NCI-H2081 (cell line): ENCODE results near the gene ADGRD1.

ENCODE experiments used
- DNase-seq, 2 experiments: peaks; one replicate each; lab custom pipeline; 2025; lab: John Stamatoyannopoulos, UW

The ADGRD1 gene

GRCh38 chr12:131007031-131007739, 53.5 kb downstream of the ADGRD1 start:
- DNase-seq = no peak

- DNase-seq = no peak
Measured at GRCh38 chr12:131007740-131008117, 54.0 kb downstream of the ADGRD1 start.

GRCh38 chr12:131008131-131008912, 54.6 kb downstream of the ADGRD1 start:
- DNase-seq = no peak

- DNase-seq = no peak
Measured at GRCh38 chr12:131008913-131009270, 55.2 kb downstream of the ADGRD1 start.

GRCh38 chr12:131009595-131010395, 56.1 kb downstream of the ADGRD1 start:
- no peak for DNase-seq

- no peak for DNase-seq
Measured at GRCh38 chr12:131010396-131011131, 56.9 kb downstream of the ADGRD1 start.

- no peak for DNase-seq
Measured at GRCh38 chr12:131011165-131012079, 57.7 kb downstream of the ADGRD1 start.

GRCh38 chr12:131012279-131013069, 58.8 kb downstream of the ADGRD1 start:
- no peak for DNase-seq

- no peak for DNase-seq
Measured at GRCh38 chr12:131013118-131013517, 59.4 kb downstream of the ADGRD1 start.

GRCh38 chr12:131014343-131014742, 60.6 kb downstream of the ADGRD1 start:
- DNase-seq = no peak

GRCh38 chr12:131015581-131016337, 62.1 kb downstream of the ADGRD1 start:
- no peak for DNase-seq

GRCh38 chr12:131017477-131017991, 63.8 kb downstream of the ADGRD1 start:
- DNase-seq = no peak

GRCh38 chr12:131018019-131018620, 64.4 kb downstream of the ADGRD1 start:
- no peak for DNase-seq

GRCh38 chr12:131018808-131019397, 65.2 kb downstream of the ADGRD1 start:
- no peak for DNase-seq

- DNase-seq = no peak
Measured at GRCh38 chr12:131020326-131021153, 66.8 kb downstream of the ADGRD1 start.

- no peak for DNase-seq
Measured at GRCh38 chr12:131021154-131021541, 67.4 kb downstream of the ADGRD1 start.

- no peak for DNase-seq
Measured at GRCh38 chr12:131024026-131024425, 70.3 kb downstream of the ADGRD1 start.
